NOMO-1 (cell line): Measurements from ENCODE around the gene DYRK1A.
"Not testable (repeated sequence)": the region's sequence is repeated elsewhere in the genome, so short reads cannot be mapped to it uniquely, and the experiment has no call there.

Source experiments
- DNase-seq, 2 experiments: peaks; one replicate each; lab custom pipeline; 2025; ENCODE audit not compliant: unreplicated experiment in 2 of 2; lab: John Stamatoyannopoulos, UW

The DYRK1A gene

GRCh38 chr21:37520801-37521200, 154.2 kb downstream of the DYRK1A start:
- no peak for DNase-seq

- no peak for DNase-seq
These were observed 155.1 kb downstream of the DYRK1A start for GRCh38 chr21:37521658-37522057.

GRCh38 chr21:37522641-37523295, 156.2 kb downstream of the DYRK1A start:
- DNase-seq: peak in 1 of 2 experiments; percentile 24

- DNase-seq: not testable (repeated sequence)
These were observed 158.4 kb downstream of the DYRK1A start for GRCh38 chr21:37524944-37525343.

- DNase-seq: no peak
These were observed 159.2 kb downstream of the DYRK1A start for GRCh38 chr21:37525810-37526209.

- no peak for DNase-seq
These were observed 160.5 kb downstream of the DYRK1A start for GRCh38 chr21:37527103-37527502.

- no peak for DNase-seq
These were observed 161.1 kb downstream of the DYRK1A start for GRCh38 chr21:37527716-37528115.

- DNase-seq: no peak
These were observed 161.8 kb downstream of the DYRK1A start for GRCh38 chr21:37528150-37528937.

GRCh38 chr21:37529649-37530048, 163.1 kb downstream of the DYRK1A start:
- no peak for DNase-seq

GRCh38 chr21:37530901-37531351, 164.4 kb downstream of the DYRK1A start:
- DNase-seq: no peak

GRCh38 chr21:37531431-37531932, 164.9 kb downstream of the DYRK1A start:
- no peak for DNase-seq

GRCh38 chr21:37532868-37533780, 166.6 kb downstream of the DYRK1A start:
- no peak for DNase-seq

- DNase-seq: no peak
These were observed 167.9 kb downstream of the DYRK1A start for GRCh38 chr21:37534431-37534830.

GRCh38 chr21:37535130-37535529, 168.6 kb downstream of the DYRK1A start:
- no peak for DNase-seq

GRCh38 chr21:37535672-37536071, 169.1 kb downstream of the DYRK1A start:
- no peak for DNase-seq

GRCh38 chr21:37536616-37537278, 170.2 kb downstream of the DYRK1A start:
- peak; percentile 13 to 18 for DNase-seq

GRCh38 chr21:37537391-37537996, 170.9 kb downstream of the DYRK1A start:
- no peak for DNase-seq

GRCh38 chr21:37538971-37539590, 172.5 kb downstream of the DYRK1A start:
- DNase-seq: no peak

GRCh38 chr21:37541128-37541527, 174.6 kb downstream of the DYRK1A start:
- DNase-seq: not testable (repeated sequence)
